Measurements from ENCODE around the gene TRIM66.
A peak's percentile ranks its signal among the peaks of the same experiment; 100 is the strongest.

TRIM66 gene

GRCh38 chr11:8604078-8604723, 78.3 kb downstream of the TRIM66 start:
- DNase-seq = peak; percentile 17

GRCh38 chr11:8603696-8604077, 78.8 kb downstream of the TRIM66 start:
- DNase-seq = no peak

- no peak for DNase-seq
These were observed 80.9 kb downstream of the TRIM66 start for GRCh38 chr11:8601376-8602133.

- no peak for DNase-seq
These were observed 84.0 kb downstream of the TRIM66 start for GRCh38 chr11:8598506-8598905.

GRCh38 chr11:8597182-8597581, 85.3 kb downstream of the TRIM66 start:
- no peak for DNase-seq

- no peak for DNase-seq
These were observed 85.9 kb downstream of the TRIM66 start for GRCh38 chr11:8596504-8597046.

GRCh38 chr11:8593935-8594909, 88.2 kb downstream of the TRIM66 start, which contains the start of gene STK33:
STK33 (minus strand) TSS chr11:8594228; CDS start chr11:8474905, 119,323 bp downstream.
- peak; percentile 7 for DNase-seq

GRCh38 chr11:8593455-8593854, 89.0 kb downstream of the TRIM66 start:
- DNase-seq = no peak

- no peak for DNase-seq
These were observed 94.5 kb downstream of the TRIM66 start for GRCh38 chr11:8587915-8588314.

GRCh38 chr11:8586805-8587204, 95.7 kb downstream of the TRIM66 start:
- DNase-seq = no peak

GRCh38 chr11:8586184-8586583, 96.3 kb downstream of the TRIM66 start:
- no peak for DNase-seq

- DNase-seq = no peak
These were observed 98.0 kb downstream of the TRIM66 start for GRCh38 chr11:8584511-8584910.

GRCh38 chr11:8584082-8584481, 98.4 kb downstream of the TRIM66 start:
- no peak for DNase-seq

- no peak for DNase-seq
These were observed 101.2 kb downstream of the TRIM66 start for GRCh38 chr11:8581300-8581699.

GRCh38 chr11:8577791-8578581, 104.5 kb downstream of the TRIM66 start:
- DNase-seq = no peak

- no peak for DNase-seq
These were observed 107.7 kb downstream of the TRIM66 start for GRCh38 chr11:8574798-8575197.

- DNase-seq = no peak
These were observed 108.7 kb downstream of the TRIM66 start for GRCh38 chr11:8573777-8574176.

- no peak for DNase-seq
These were observed 114.8 kb downstream of the TRIM66 start for GRCh38 chr11:8567602-8568198.

GRCh38 chr11:8566613-8567210, 115.8 kb downstream of the TRIM66 start:
- no peak for DNase-seq

- no peak for DNase-seq
These were observed 117.9 kb downstream of the TRIM66 start for GRCh38 chr11:8564526-8564925.
